GM20431 (cell line): ENCODE measurements around the gene HS6ST3.

Source experiments
- in situ Hi-C: fragments of 300-500 bp; cut with MseI, MboI; formaldehyde crosslinking; loops from one replicate; pipeline ENCODE4 v1.15.0; 2020; ENCODE audit warnings: low sequenced_read_pairs; ENCODE audit not compliant: unreplicated experiment

HS6ST3 gene

GRCh38 chr13:96279904-96280303 lies 190.0 kb downstream of the HS6ST3 start:
- in situ Hi-C loops, result no loop called here

GRCh38 chr13:96284971-96285370 lies 195.1 kb downstream of the HS6ST3 start:
- in situ Hi-C loops, result no loop called here

- in situ Hi-C loops, result no loop called here
These were observed 195.8 kb downstream of the HS6ST3 start for GRCh38 chr13:96285729-96286128.

GRCh38 chr13:96294930-96295881 lies 205.3 kb downstream of the HS6ST3 start:
- in situ Hi-C loops, result no loop called here

GRCh38 chr13:96297360-96297759 lies 207.5 kb downstream of the HS6ST3 start:
- in situ Hi-C loops, result no loop called here

- in situ Hi-C loops, result no loop called here
These were observed 209.3 kb downstream of the HS6ST3 start for GRCh38 chr13:96299235-96299634.

- in situ Hi-C loops, result no loop called here
These were observed 218.7 kb downstream of the HS6ST3 start for GRCh38 chr13:96308568-96308967.

GRCh38 chr13:96314974-96315373 lies 225.1 kb downstream of the HS6ST3 start:
- in situ Hi-C loops, result no loop called here

- in situ Hi-C loops, result no loop called here
These were observed 248.1 kb downstream of the HS6ST3 start for GRCh38 chr13:96338030-96338429.

- in situ Hi-C loops, result no loop called here
These were observed 252.4 kb downstream of the HS6ST3 start for GRCh38 chr13:96342286-96342685.

GRCh38 chr13:96342852-96343465 lies 253.1 kb downstream of the HS6ST3 start:
- in situ Hi-C loops, result no loop called here

- in situ Hi-C loops, result no loop called here
These were observed 257.0 kb downstream of the HS6ST3 start for GRCh38 chr13:96346921-96347320.

- in situ Hi-C loops, result no loop called here
These were observed 283.7 kb downstream of the HS6ST3 start for GRCh38 chr13:96373597-96373996.

GRCh38 chr13:96377835-96378234 lies 287.9 kb downstream of the HS6ST3 start:
- in situ Hi-C loops, result no loop called here

- in situ Hi-C loops, result no loop called here
These were observed 290.1 kb downstream of the HS6ST3 start for GRCh38 chr13:96379967-96380366.

GRCh38 chr13:96381681-96382080 lies 291.8 kb downstream of the HS6ST3 start:
- in situ Hi-C loops, result no loop called here

- in situ Hi-C loops, result no loop called here
These were observed 298.7 kb downstream of the HS6ST3 start for GRCh38 chr13:96388598-96388997.

- in situ Hi-C loops, result no loop called here
These were observed 301.7 kb downstream of the HS6ST3 start for GRCh38 chr13:96391606-96392005.

- in situ Hi-C loops, result no loop called here
These were observed 307.9 kb downstream of the HS6ST3 start for GRCh38 chr13:96397807-96398206.

GRCh38 chr13:96398486-96398885 lies 308.6 kb downstream of the HS6ST3 start:
- in situ Hi-C loops, result no loop called here

GRCh38 chr13:96403241-96403640 lies 313.3 kb downstream of the HS6ST3 start:
- in situ Hi-C loops, result no loop called here
